HepG2 (cell line): ENCODE measurements around the gene FRMD8. TPM values are rescaled to one million over a fixed set of nuclear protein-coding genes. Genes with fewer than 3 reads are reported as not detected.

Source experiments
- CBFB ChIP-seq: sonication (generic); formaldehyde crosslinking; IDR thresholded peaks from 2 replicates; pipeline ENCODE4 v1.4.0; 2020; ENCODE audit warnings: missing genetic modification reagents
- ELK4 ChIP-seq: sonication (generic); formaldehyde crosslinking; IDR thresholded peaks from 2 replicates; pipeline ENCODE4 v1.9.0; 2021; ENCODE audit warnings: missing genetic modification reagents, borderline replicate concordance
- GLI4 ChIP-seq: sonication (generic); formaldehyde crosslinking; IDR thresholded peaks from 2 replicates; pipeline ENCODE4 v1.5.1; 2020; ENCODE audit warnings: missing genetic modification reagents, mild to moderate bottlenecking, moderate library complexity, borderline replicate concordance
- IRF9 ChIP-seq: sonication (generic); formaldehyde crosslinking; IDR thresholded peaks from 2 replicates; pipeline ENCODE4 v1.8.0; 2022; ENCODE audit warnings: missing genetic modification reagents, mild to moderate bottlenecking, borderline replicate concordance
- KDM3A ChIP-seq: IDR thresholded peaks from 2 replicates; pipeline ENCODE4 v1.6.1; 2018; ENCODE audit warnings: low read depth, missing compliant biosample characterization
- MNT ChIP-seq: fragments of 450-650 bp; IDR thresholded peaks from 2 replicates; pipeline ENCODE4 v1.6.1; 2016
- NR2F2 ChIP-seq: IDR thresholded peaks from 2 replicates; pipeline ENCODE4 v1.6.1; 2012; ENCODE audit warnings: low read depth, inconsistent platforms, borderline replicate concordance
- PATZ1 ChIP-seq: sonication (generic); formaldehyde crosslinking; IDR thresholded peaks from 2 replicates; pipeline ENCODE4 v1.4.0; 2020; ENCODE audit warnings: missing genetic modification reagents
- TFDP1 ChIP-seq: IDR thresholded peaks from 2 replicates; pipeline ENCODE4 v1.6.1; 2016; ENCODE audit warnings: missing compliant biosample characterization, missing genetic modification reagents, borderline replicate concordance
- ZBTB2 ChIP-seq: sonication (generic); formaldehyde crosslinking; IDR thresholded peaks from 2 replicates; pipeline ENCODE4 v1.8.0; 2022; ENCODE audit warnings: low read depth, missing genetic modification reagents
- ZEB1 ChIP-seq: IDR thresholded peaks from 2 replicates; pipeline ENCODE4 v1.6.1; 2012; ENCODE audit warnings: mild to moderate bottlenecking, low read depth, inconsistent platforms; ENCODE audit not compliant: insufficient replicate concordance
- ZNF225 ChIP-seq: sonication (generic); formaldehyde crosslinking; IDR thresholded peaks from 2 replicates; pipeline ENCODE4 v1.4.0; 2020; ENCODE audit warnings: mild to moderate bottlenecking, missing genetic modification reagents
- ZNF24 ChIP-seq: fragments of 450-650 bp; IDR thresholded peaks from 2 replicates; pipeline ENCODE4 v1.6.1; 2017; ENCODE audit warnings: antibody characterized with exemption, mild to moderate bottlenecking
- ZNF446 ChIP-seq: sonication (generic); formaldehyde crosslinking; IDR thresholded peaks from 2 replicates; pipeline ENCODE4 v1.5.0; 2020; ENCODE audit warnings: mild to moderate bottlenecking, missing genetic modification reagents
- ZNF468 ChIP-seq: sonication (generic); formaldehyde crosslinking; IDR thresholded peaks from 2 replicates; pipeline ENCODE4 v1.8.0; 2022; ENCODE audit warnings: mild to moderate bottlenecking, moderate library complexity, missing genetic modification reagents
- ZNF577 ChIP-seq: sonication (generic); formaldehyde crosslinking; IDR thresholded peaks from 2 replicates; pipeline ENCODE4 v1.4.0; 2020; ENCODE audit warnings: mild to moderate bottlenecking, low read depth, missing genetic modification reagents, borderline replicate concordance
- ZNF766 ChIP-seq: sonication (generic); formaldehyde crosslinking; IDR thresholded peaks from 2 replicates; pipeline ENCODE4 v1.5.0; 2020; ENCODE audit warnings: missing genetic modification reagents, borderline replicate concordance
- polyA plus RNA-seq, 8 experiments: library from polyadenylated mRNA; depleted of rRNA in 3 of 8; stranded (reverse) in 7 of 8; unstranded in 1 of 8; fragments of >200 nt; fragmentation: Illumina TruSeq in 4 of 8; extraction: Trizol in 4 of 8; gene quantifications; 2 replicates each; pipeline versions ENCODE4 v1.2.1 to v1.2.3, GENCODE V29; 2011 to 2016; ENCODE audit warnings: low read depth in 4 of 8, missing spikeins in 1 of 8, mixed read lengths in 1 of 8; ENCODE audit not compliant: insufficient read depth in 1 of 8
- total RNA-seq, 5 experiments: library from RNA; depleted of rRNA; stranded (reverse); fragments of >200 nt; fragmentation: Illumina TruSeq; extraction: Trizol; gene quantifications; 2 replicates each; pipeline ENCODE4 v1.2.3, GENCODE V29; 2016; ENCODE audit warnings: low read depth in 1 of 5

FRMD8 gene
- total and polyA plus RNA-seq, 2 of the 13 experiments (the other 11 are each of a cell fraction or from before 2014, with no cell fraction given): 5.8 to 20.6 TPM

GRCh38 chr11:65418681-65419459 is 32.4 kb downstream of the FRMD8 start (continued):
- TF ChIP-seq ZNF577 (CRISPR knock-in tag): no peak
- peak; percentile 77 for TF ChIP-seq MNT
- TF ChIP-seq ZNF468 (CRISPR knock-in tag): no peak
- peak; percentile 28; the same call in 1 of the 2 replicates for TF ChIP-seq TFDP1 (CRISPR knock-in tag)
- 0 out of 2 replicates have a peak, but pooled peaks have one; percentile 27 for TF ChIP-seq ZNF24
- no peak; the same call in 1 of the 2 replicates for TF ChIP-seq KDM3A (CRISPR knock-in tag)
- no peak for TF ChIP-seq ZNF225
- no peak for TF ChIP-seq ZEB1
- TF ChIP-seq ZNF766: 0 out of 2 replicates have a peak, but pooled peaks have one; percentile 68
- peak; percentile 91 for TF ChIP-seq IRF9
- no peak for TF ChIP-seq NR2F2
- no peak for TF ChIP-seq ELK4 (CRISPR knock-in tag)
- peak; percentile 74; the same call in 1 of the 2 replicates for TF ChIP-seq GLI4
- TF ChIP-seq ZNF446: no peak
- TF ChIP-seq PATZ1 (CRISPR knock-in tag): peak; percentile 90
- peak; percentile 94 for TF ChIP-seq CBFB
- TF ChIP-seq ZBTB2 (CRISPR knock-in tag): no peak; the same call in 1 of the 2 replicates
